CD4-positive, alpha-beta T cell treated with Interleukin-12 subunit alpha and Interleukin-12 subunit beta, for 1 hour (primary cell): ENCODE measurements around the gene EIF2S2.
A peak's percentile ranks its signal among the peaks of the same experiment; 100 is the strongest.
"Not testable (repeated sequence)": the region's sequence is repeated elsewhere in the genome, so short reads cannot be mapped to it uniquely, and the experiment has no call there.

ENCODE experiments used
- DNase-seq: peaks from one replicate; pipeline ENCODE4 v3.0.0-alpha.2; 2020

Gene EIF2S2, protein sequence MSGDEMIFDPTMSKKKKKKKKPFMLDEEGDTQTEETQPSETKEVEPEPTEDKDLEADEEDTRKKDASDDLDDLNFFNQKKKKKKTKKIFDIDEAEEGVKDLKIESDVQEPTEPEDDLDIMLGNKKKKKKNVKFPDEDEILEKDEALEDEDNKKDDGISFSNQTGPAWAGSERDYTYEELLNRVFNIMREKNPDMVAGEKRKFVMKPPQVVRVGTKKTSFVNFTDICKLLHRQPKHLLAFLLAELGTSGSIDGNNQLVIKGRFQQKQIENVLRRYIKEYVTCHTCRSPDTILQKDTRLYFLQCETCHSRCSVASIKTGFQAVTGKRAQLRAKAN

DNA sequence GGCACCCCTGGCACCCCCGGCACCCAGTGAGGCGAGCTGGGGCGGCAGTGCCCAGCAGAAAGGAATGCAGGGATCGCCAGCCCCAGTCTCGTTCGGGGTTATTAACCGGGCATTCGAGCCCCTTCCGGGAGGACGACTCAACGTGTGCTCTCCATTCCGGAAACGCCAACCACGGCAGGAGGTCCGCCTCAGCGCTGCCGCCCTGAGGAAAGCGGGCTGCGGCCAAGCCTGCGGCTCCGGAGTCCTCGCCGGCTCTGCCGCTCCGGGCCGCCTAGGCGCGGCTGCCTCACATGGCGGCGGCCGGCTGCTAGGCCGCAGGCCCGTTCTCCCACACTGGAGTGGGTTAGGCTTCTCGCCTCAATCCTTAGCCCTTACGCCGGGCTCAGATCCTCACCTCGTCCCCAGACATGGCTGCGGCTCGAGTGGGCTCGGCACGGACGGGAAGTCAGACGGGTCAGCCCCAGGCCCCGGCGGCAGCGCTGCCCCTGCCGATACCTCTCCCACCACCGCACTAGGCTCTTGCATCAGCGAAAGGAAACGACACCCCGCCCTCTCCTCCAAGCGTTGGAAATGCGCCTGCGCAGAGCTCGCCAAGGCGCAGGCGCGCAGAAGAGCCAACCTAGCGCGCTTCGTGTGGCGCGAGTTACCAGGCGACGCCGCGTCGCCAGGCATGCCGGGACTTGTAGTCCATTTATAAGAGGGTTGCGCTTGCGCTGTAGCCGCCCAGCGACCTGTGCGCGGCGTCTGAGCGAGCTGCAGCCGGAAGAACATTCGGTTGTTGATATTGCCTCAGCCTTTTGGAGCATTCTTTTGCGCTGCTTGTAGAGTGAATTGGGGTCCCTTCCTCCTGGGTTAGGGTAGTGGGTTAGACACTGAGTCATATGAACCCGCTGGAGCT is at the start of gene EIF2S2:
Gene EIF2S2, minus strand, starts transcription at position 542 of the 898 bp plus-strand sequence. Its CDS starts 133 bp downstream, at position 409.
- peak; percentile 97 for DNase-seq

DNA sequence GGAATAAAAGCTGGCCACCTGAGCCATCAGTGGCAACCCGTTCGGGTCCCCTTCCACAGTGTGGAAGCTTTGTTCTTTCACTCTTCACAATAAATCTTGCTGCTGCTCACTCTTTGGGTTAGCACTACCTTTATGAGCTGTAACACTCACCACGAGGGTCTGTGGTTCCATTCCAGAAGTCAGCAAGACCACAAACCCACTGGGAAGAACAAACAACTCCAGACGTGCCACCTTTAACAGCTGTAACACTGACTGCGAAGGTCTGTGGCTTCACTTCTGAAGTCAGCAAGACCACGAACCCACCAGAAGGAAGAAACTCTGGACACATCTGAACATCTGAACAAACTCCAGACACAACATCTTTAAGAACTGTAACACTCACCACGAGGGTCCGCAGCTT is 45.7 kb upstream of the EIF2S2 start:
- DNase-seq: not testable (repeated sequence)

DNA sequence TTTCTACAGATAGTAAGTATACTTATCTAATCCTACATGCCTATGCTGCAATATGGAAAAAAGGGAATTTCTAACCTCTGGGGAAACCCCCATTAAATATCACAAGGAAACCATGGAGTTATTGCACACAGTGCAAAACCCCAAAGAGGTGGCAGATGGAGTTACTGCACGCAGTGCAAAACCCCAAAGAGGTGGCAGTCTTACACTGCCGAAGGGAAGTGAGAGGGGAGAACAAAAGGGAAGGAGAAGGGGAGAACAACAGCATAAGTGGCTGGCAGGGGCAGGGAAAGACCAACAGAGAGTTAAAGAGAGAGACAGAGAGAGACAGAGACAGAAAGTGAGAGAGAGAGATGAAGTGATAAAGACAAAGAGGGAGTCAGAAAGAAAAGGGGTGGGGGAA is 43.8 kb upstream of the EIF2S2 start:
- no peak for DNase-seq

DNA sequence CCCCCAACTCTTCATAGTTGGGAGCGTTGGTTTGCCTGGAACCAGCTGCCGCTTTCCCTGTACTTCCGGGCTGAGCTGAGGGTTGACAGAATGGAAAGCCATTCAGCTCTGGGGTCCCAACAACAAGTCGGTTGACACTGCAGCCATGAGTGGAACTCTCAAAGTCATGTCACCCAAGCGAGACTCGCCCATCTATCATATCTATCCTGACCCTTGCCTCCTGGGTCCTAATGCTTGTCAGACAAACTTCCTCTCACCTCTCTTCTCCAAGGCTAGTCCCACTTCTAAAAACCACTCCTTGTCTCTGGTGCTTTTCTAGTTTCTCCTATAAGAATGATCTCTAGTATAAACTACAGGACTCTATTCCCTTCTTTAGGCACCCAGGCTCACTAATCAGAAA is 41.1 kb upstream of the EIF2S2 start:
- DNase-seq: not testable (repeated sequence)

DNA sequence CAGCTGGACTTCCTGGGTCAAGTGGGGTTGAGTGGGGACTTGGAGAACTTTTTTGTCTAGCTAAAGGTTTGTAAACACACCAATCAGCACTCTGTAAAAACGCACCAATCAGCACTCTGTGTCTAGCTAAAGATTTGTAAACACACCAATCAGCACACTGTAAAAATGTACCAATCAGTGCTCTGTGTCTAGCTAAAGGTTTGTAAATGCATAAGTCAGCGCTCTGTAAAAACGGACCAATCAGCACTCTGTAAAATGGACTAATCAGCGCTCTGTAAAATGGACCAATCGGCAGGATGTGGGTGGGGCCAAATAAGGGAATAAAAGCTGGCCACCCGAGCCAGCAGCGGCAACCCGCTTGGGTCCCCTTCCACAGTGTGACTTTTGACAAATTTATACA is 40.0 kb upstream of the EIF2S2 start:
- DNase-seq: not testable (repeated sequence)

DNA sequence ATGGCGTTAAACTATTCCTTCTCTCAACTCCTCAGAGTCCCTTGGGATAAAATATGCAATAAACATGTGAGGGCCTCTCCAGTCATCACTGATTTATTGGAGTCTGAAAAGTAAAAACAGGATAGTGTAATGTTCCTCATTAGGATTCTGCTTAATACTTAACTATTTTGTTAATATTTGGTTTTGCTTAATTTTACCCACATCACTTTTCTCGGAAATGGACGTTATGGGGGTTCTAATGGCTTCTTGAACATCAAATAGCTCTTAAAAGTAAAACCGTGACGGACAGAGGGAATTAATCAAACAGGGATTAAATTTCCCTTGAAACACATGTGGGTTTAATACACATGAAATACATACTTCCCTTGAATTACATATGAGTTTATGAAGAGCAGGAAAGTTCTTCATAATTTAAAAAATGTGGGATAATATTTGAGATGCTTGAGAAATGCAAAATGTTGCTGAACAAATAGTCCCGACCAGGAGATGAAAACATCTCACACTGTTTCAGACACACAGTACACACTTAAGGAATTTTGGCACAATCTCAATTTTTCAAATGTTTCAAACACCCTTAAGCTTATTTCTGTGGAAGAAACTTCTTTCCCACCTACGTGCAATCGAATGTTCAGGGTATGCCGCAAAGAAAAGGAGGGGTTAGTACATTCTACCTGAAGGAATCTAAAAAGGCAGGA is 38.4 kb upstream of the EIF2S2 start:
- no peak for DNase-seq

DNA sequence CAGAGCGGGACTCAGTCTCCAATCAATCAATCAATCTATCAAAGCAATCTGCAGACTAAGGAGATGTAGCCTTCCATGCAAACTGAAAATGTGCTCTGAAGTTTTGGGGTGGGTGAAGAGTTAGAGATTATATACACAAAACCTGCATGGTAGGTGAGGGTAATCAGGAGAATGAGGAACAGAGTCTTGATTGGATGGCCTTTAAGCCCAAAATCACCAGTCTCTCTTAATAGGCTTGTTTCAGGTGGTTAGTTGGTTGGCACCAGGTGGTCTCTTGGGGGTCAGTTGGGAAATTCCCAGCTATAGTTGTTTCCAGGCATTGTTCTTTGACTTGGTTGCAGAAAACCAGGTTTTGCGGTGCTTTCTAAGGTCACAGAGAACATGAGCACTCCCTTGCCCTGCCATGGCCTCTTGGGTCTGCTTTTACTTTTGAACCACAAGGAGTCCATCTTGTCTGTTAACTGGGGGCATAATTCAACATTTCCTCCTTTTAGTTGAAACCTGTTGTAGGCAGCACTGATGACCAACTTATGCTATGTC is 33.3 kb upstream of the EIF2S2 start:
- no peak for DNase-seq

DNA sequence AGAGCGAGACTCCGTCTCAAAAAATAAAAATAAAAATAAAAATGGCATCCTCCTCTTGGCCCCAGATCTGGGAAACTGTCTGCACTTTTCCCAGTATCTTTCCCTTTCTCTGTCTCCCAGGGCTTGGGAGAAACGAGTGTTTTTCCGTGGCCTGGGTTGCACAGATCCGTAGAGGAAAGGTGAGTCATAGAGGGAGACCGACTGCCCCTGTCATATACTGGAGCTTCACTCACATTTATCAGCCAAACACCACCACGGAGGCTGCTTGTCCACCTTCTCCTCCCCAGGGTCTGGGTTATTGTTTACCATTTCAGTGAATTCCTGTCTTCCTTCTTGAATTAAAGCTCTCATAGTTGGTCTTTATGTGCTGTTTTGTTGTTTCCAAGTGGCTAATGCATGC is 31.9 kb upstream of the EIF2S2 start:
- no peak for DNase-seq

DNA sequence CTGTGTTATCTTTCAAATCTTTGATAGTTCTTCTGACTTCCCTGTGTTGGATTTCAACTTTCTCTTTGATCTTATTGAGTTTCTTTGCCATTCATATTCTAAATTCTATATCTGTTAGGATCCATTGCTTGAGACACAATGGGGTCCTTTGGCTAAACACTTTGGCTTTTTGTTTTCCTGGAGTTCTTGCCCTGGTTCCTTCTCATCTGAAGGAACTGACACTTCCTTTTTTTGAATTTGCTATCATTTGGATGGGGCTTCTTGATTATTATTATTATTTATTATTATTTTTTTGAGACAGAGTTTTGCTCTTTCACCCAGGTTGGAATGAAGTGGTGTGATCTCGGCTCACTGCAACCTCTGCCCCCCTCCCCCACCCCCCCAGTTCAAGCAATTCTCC is 30.1 kb upstream of the EIF2S2 start:
- no peak for DNase-seq

DNA sequence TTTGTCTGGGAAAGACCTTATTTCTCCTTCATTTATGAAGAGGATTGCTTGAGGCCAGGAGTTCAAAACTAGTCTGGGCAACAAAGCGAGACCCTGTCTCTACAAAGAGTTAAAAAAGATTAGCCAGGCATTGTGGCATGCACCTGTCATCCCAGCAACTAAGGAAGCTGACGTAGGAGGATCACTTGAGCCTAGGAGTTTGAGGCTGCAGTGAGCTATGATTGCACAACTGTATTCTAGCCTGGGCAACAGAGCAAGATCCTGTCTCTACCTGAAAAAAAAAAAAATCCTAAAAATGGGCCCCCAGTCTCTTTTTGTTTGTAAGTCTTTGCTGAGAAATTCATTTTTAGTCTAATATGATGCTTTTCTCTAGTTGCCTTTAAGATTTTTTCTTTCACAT is 29.2 kb upstream of the EIF2S2 start:
- no peak for DNase-seq

DNA sequence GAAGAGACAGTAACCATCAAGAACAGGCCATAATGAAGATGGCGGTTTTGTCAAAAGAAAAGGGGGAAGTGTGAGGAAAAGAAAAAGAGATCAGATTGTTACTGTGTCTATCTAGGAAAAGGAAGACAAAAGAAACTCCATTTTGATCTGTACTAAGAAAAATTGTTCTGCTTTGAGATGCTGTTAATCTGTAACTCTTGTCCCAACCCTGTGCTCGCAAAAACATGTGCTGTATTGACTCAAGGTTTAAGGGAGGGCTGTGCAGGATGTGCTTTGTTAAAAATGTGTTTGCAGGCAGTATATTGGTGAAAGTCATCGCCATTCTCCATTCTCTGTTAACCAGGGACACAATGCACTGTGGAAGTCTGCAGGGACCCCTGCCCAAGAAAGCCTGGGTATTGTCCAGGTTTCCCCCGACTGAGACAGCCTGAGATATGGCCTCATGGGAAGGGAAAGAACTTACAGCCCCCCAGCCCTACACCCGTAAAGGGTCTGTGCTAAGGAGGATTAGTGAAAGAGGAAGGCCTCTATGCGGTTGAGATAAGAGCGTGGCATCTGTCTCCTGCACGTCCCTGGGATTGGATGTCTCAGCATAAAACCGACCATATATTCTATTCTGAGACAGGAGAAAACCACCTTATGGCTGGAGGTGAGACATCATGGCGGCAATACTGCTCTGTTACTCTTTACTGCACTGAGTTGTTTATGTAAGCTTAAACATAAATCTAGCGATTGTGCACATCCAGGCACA is 23.7 kb upstream of the EIF2S2 start:
- DNase-seq: not testable (repeated sequence)

DNA sequence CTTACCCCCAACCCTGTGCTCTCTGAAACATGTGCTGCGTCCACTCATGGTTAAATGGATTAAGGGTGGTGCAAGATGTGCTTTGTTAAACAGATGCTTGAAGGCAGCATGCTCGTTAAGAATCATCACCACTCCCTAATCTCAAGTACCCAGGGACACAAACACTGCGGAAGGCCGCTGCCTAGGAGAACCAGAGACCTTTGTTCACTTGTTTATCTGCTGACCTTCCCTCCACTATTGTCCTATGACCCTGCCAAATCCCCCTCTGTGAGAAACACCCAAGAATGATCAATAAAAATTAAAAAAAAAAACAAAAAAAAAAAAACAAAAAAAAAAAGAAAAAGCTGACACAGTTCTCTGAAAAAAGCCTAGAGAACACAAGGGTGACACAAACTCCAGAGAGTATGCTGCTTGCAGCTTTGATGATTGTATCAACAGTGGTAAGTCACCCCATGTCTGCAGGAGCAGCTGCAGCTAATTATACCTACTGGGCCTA is 21.4 kb upstream of the EIF2S2 start:
- not testable (repeated sequence) for DNase-seq

DNA sequence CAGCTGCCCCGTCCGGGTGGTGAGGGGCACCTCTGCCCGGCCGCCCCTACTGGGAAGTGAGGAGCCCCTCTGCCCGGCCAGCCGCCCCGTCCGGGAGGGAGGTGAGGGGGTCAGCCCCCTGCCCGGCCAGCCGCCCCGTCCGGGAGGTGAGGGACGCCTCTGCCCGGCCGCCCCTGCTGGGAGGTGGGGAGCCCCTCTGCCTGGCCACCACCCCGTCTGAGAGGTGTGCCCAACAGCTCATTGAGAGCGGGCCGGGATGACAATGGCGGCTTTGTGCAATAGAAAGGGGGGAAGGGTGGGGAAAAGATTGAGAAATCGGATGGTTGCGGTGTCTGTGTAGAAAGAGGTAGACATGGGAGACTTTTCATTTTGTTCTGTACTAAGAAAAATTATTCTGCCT is 20.9 kb upstream of the EIF2S2 start:
- DNase-seq: not testable (repeated sequence)

DNA sequence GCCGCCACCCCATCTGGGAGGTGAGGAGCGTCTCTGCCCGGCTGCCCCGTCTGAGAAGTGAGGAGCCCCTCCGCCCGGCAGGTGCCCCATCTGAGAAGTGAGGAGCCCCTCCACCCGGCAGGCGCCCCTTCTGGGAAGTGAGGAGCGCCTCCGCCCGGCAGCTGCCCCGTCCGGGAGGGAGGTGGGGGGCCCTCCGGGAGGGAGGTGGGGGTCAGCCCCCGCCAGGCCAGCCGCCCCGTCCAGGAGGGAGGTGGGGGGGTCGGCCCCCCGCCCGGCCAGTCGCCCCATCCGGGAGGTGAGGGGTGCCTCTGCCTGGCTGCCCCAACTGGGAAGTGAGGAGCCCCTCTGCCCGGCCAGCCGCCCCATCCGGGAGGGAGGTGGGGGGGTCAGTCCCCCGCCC is 20.4 kb upstream of the EIF2S2 start:
- DNase-seq: not testable (repeated sequence)

DNA sequence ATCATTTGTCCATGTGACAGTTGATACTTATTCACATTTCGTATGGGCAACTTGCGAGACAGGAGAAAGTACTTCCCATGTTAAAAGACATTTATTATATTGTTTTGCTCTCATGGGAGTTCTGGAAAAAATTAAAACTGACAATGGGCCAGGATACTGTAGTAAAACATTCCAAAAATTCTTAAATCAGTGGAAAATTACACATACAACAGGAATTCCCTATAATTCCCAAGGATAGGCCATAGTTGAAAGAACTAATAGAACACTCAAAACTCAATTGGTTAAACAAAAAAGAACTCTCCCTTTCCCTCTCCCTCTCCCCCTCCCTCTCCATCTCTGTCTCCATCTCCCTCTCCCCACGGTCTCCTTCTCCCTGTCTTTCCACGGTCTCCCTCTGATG is 19.4 kb upstream of the EIF2S2 start:
- no peak for DNase-seq

DNA sequence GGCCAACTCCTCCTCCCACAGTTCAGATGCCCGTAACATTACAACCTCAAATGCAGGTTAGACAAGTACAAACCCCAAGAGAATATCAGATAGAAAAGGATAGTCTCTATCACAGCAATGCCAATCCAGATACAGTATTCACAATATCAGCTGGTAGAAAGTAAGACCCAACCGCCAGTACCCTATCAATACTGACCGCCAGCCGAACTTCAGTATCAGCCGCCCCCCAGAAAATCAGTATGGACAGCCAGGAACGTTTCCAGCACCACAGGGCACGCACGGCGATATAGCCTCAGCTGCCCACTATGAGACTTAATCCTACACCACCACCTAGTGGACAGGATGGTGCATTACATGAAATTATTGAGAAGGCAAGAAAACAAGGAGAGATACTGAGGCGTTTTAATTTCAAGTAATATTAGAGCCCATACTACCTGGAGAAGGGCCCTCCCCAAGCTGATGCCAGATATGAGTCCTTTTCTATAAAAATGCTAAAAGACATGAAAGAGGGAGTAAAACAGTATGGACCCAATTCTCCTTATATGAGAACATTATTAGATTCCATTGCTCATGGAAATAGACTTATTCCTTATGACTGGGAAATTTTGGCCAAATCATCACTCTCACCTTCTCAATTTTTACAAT is 17.6 kb upstream of the EIF2S2 start:
- peak; percentile 79 for DNase-seq

DNA sequence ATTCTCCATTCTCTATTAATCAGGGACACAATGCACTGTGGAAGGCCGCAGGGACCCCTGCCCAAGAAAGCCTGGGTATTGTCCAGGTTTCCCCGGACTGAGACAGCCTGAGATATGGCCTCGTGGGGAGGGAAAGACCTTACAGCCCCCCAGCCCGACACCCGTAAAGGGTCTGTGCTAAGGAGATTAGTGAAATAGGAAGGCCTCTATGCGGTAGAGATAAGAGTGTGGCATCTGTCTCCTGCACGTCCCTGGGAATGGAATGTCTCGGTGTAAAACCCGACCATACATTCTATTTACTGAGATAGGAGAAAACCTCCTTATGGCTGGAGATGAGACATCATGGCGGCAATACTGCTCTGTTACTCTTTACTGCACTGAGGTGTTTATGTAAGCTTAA is 15.7 kb upstream of the EIF2S2 start:
- no peak for DNase-seq

DNA sequence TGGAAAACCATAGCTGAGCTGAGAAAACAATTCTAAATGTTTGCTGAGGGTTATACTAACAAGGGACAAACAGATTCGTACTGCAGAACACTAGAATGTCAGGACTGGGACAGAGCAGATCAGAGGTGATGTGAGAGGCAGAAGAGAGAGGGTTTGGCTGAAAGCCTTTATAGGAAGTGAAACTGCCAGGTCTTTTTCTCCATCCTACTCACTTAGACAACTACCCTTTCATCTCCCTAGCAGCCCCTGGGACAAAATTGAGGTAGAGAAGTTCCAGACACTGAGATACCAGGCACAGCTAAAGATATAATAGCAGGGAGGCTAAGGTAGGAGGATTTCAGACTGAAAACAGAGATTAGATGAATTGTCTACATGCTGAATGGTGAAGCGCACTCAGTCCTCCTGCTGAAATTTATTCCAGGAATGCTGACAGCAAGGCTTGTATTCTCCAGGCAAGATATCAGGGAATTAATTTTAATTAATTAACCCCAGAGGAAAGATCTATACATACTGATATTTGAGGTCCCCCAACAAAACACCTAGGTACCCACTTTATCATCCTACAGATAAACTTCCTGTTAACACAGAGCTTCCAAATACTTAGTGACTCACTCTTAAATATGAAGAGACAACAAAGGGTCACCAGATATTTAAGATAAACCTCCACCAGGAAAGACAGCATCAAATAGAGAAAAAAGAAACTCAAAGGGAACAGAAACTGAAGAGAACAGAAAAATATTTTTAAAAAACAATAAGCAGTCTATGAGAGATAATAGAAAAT is 12.6 kb upstream of the EIF2S2 start:
- DNase-seq: no peak

DNA sequence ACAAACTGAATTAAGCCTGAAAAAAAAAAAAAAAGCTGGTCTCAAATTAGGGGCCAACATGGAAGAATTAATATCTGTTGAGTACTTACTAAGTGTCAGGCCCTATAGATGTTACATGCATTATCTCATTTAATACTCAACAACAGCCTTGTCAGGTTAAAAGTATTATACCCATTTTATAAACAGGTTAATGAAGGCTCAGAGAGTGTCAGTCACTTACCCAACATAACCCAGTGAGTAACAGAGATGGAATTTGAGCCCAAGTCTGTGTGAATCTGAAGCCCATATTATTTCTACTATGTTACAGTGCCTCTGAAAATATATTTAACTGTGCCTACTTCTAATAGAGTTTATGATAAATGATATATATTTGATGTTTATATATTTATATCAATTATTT is 11.3 kb upstream of the EIF2S2 start:
- DNase-seq: no peak

DNA sequence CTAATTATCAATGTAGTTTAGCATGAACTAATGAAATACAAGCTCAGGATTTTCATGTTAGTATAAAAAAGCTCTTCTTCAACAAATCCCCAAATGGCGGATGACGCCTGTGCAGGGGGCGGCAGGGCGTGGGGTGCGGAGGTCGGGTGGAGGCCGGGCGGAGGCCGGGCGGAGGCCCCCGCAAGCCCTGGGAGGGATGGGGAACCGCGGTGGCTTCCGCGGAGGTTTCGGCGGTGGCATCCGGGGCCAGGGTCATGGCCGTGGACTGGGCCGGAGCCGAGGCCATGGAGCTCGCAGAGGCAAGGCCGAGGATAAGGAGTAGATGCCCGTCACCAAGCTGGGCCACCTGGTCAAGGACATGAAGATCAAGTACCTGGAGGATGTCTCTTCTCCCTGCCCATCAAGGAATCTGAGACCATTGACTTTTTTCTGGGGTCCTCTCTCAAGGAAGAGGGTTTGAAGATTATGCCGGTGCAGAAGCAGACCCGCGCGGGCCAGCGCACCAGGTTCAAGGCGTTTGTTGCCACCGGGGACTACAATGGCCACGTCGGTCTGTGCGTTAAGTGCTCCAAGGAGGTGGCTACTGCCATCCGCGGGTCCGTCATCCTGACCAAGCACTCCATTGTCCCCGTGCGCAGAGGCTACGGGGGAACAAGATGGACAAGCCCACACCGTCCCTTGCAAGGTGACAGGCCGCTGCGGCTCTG is 10.4 kb upstream of the EIF2S2 start:
- no peak for DNase-seq
